Limb (tissue), 2 donors: ENCODE measurements around the gene MCMBP.
"Not testable (repeated sequence)": the region's sequence is repeated elsewhere in the genome, so short reads cannot be mapped to it uniquely, and the experiment has no call there.

Source experiments
- DNase-seq, 2 donors: peaks; one replicate each; pipeline ENCODE4 v3.0.0-alpha.2; 2016; ENCODE audit errors: extremely low spot score in 2 of 2

MCMBP gene

GRCh38 chr10:119872610-119872859 lies at the start of gene MCMBP:
TSS of gene MCMBP (minus strand) at chr10:119872843. CDS start at chr10:119872584, 259 bp downstream.
- no peak for DNase-seq

GRCh38 chr10:119919826-119920225 lies 47.2 kb upstream of the MCMBP start:
- DNase-seq: no peak

- no peak for DNase-seq
Measured at GRCh38 chr10:119919271-119919670, 46.6 kb upstream of the MCMBP start.

- no peak for DNase-seq
Measured at GRCh38 chr10:119917777-119918176, 45.1 kb upstream of the MCMBP start.

- DNase-seq: no peak
Measured at GRCh38 chr10:119910689-119911088, 38.0 kb upstream of the MCMBP start.

GRCh38 chr10:119908166-119908565 lies 35.5 kb upstream of the MCMBP start:
- DNase-seq: no peak

GRCh38 chr10:119907695-119908094 lies 35.1 kb upstream of the MCMBP start:
- not testable (repeated sequence) for DNase-seq

GRCh38 chr10:119903946-119904666 lies 31.5 kb upstream of the MCMBP start:
- no peak for DNase-seq

- no peak for DNase-seq
Measured at GRCh38 chr10:119898577-119898976, 25.9 kb upstream of the MCMBP start.

- no peak for DNase-seq
Measured at GRCh38 chr10:119896937-119897770, 24.5 kb upstream of the MCMBP start.

GRCh38 chr10:119896061-119896655 lies 23.5 kb upstream of the MCMBP start:
- DNase-seq: no peak

- DNase-seq: no peak
Measured at GRCh38 chr10:119893845-119894427, 21.3 kb upstream of the MCMBP start.

GRCh38 chr10:119893074-119893473 lies 20.4 kb upstream of the MCMBP start:
- no peak for DNase-seq

- DNase-seq: peak; percentile 94 to 96
Measured at GRCh38 chr10:119892188-119893065, 19.8 kb upstream of the MCMBP start, which contains the start of gene SEC23IP. TSS of gene SEC23IP (plus strand) at chr10:119892730. CDS start at chr10:119892783, 53 bp downstream.

- DNase-seq: not testable (repeated sequence)
Measured at GRCh38 chr10:119891849-119892187, 19.2 kb upstream of the MCMBP start.

- not testable (repeated sequence) for DNase-seq
Measured at GRCh38 chr10:119890307-119890706, 17.7 kb upstream of the MCMBP start.

GRCh38 chr10:119889201-119889600 lies 16.6 kb upstream of the MCMBP start:
- DNase-seq: not testable (repeated sequence)

- DNase-seq: not testable (repeated sequence)
Measured at GRCh38 chr10:119888715-119889114, 16.1 kb upstream of the MCMBP start.

GRCh38 chr10:119886070-119886469 lies 13.4 kb upstream of the MCMBP start:
- not testable (repeated sequence) for DNase-seq

- DNase-seq: not testable (repeated sequence)
Measured at GRCh38 chr10:119883901-119884611, 11.4 kb upstream of the MCMBP start.
